HEK293 (cell line): ENCODE data around the gene PRICKLE3.

ENCODE experiments used
- GFI1B ChIP-seq: fragments of 450-650 bp; formaldehyde crosslinking; IDR thresholded peaks from 2 replicates; pipeline ENCODE4 v1.5.1; 2016; ENCODE audit warnings: missing biosample characterization, missing genetic modification characterization
- KLF17 ChIP-seq: fragments of 450-650 bp; formaldehyde crosslinking; IDR thresholded peaks from 2 replicates; pipeline ENCODE4 v1.5.1; 2016; ENCODE audit warnings: missing biosample characterization, missing genetic modification characterization
- KLF8 ChIP-seq: fragments of 450-650 bp; formaldehyde crosslinking; IDR thresholded peaks from 2 replicates; pipeline ENCODE4 v1.5.1; 2016; ENCODE audit warnings: missing biosample characterization, missing genetic modification characterization
- MEIS1 ChIP-seq: sonication (generic); formaldehyde crosslinking; IDR thresholded peaks from 2 replicates; pipeline ENCODE4 v1.8.1; 2022; ENCODE audit warnings: missing genetic modification reagents, mild to moderate bottlenecking, borderline replicate concordance
- PRDM1 ChIP-seq: fragments of 450-650 bp; formaldehyde crosslinking; IDR thresholded peaks from 2 replicates; pipeline ENCODE4; 2016; ENCODE audit warnings: missing biosample characterization, missing genetic modification characterization
- PRDM6 ChIP-seq: fragments of 450-650 bp; formaldehyde crosslinking; IDR thresholded peaks from 2 replicates; pipeline ENCODE4 v1.5.1; 2017; ENCODE audit warnings: missing biosample characterization, missing genetic modification characterization
- SP3 ChIP-seq: fragments of 450-650 bp; formaldehyde crosslinking; IDR thresholded peaks from 2 replicates; pipeline ENCODE4 v1.5.1; 2016; ENCODE audit warnings: missing biosample characterization, missing genetic modification characterization
- TCF7L2 ChIP-seq: IDR thresholded peaks from 2 replicates; pipeline ENCODE4 v1.6.1; 2011; ENCODE audit warnings: low read depth, mild to moderate bottlenecking, inconsistent platforms, low read length, moderate library complexity, borderline replicate concordance
- ZBTB1 ChIP-seq: fragments of 450-650 bp; formaldehyde crosslinking; IDR thresholded peaks from 2 replicates; pipeline ENCODE4 v1.5.1; 2016; ENCODE audit warnings: missing biosample characterization, missing genetic modification characterization
- ZBTB17 ChIP-seq: fragments of 450-650 bp; formaldehyde crosslinking; IDR thresholded peaks from 2 replicates; pipeline ENCODE4 v1.5.1; 2016; ENCODE audit warnings: missing biosample characterization, missing genetic modification characterization
- ZNF132 ChIP-seq: fragments of 450-650 bp; formaldehyde crosslinking; IDR thresholded peaks from 2 replicates; pipeline ENCODE4 v1.5.1; 2017; ENCODE audit warnings: missing biosample characterization, missing genetic modification characterization, borderline replicate concordance
- ZNF157 ChIP-seq: fragments of 450-650 bp; formaldehyde crosslinking; IDR thresholded peaks from 2 replicates; pipeline ENCODE4 v1.5.1; 2016; ENCODE audit warnings: missing biosample characterization, missing genetic modification characterization
- ZNF16 ChIP-seq: fragments of 450-650 bp; formaldehyde crosslinking; IDR thresholded peaks from 2 replicates; pipeline ENCODE4 v1.5.1; 2016; ENCODE audit warnings: low read depth, missing biosample characterization, missing genetic modification characterization
- ZNF174 ChIP-seq: fragments of 450-650 bp; formaldehyde crosslinking; IDR thresholded peaks from 2 replicates; pipeline ENCODE4 v1.5.0; 2017; ENCODE audit warnings: missing biosample characterization, mild to moderate bottlenecking, missing genetic modification characterization
- ZNF19 ChIP-seq: fragments of 450-650 bp; formaldehyde crosslinking; IDR thresholded peaks from 2 replicates; pipeline ENCODE4; 2016; ENCODE audit warnings: missing biosample characterization, missing genetic modification characterization, low read depth
- ZNF221 ChIP-seq: fragments of 450-650 bp; formaldehyde crosslinking; IDR thresholded peaks from 2 replicates; pipeline ENCODE4 v1.5.1; 2017; ENCODE audit warnings: missing biosample characterization, missing genetic modification characterization, borderline replicate concordance
- ZNF366 ChIP-seq: fragments of 450-650 bp; formaldehyde crosslinking; conservative IDR thresholded peaks from 2 replicates; pipeline ENCODE4 v1.5.1; 2016; ENCODE audit warnings: missing biosample characterization, missing genetic modification characterization
- ZNF433 ChIP-seq: fragments of 450-650 bp; formaldehyde crosslinking; IDR thresholded peaks from 2 replicates; pipeline ENCODE4 v1.5.1; 2016; ENCODE audit warnings: missing biosample characterization, missing genetic modification characterization, low read depth
- ZNF558 ChIP-seq: fragments of 450-650 bp; formaldehyde crosslinking; IDR thresholded peaks from 2 replicates; pipeline ENCODE4 v1.5.1; 2016; ENCODE audit warnings: missing biosample characterization, missing genetic modification characterization
- ZNF600 ChIP-seq: fragments of 450-650 bp; formaldehyde crosslinking; IDR thresholded peaks from 2 replicates; pipeline ENCODE4 v1.5.1; 2016; ENCODE audit warnings: missing biosample characterization, missing genetic modification characterization
- ZNF626 ChIP-seq: fragments of 450-650 bp; sonication (Bioruptor Pico); formaldehyde crosslinking; IDR thresholded peaks from 2 replicates; pipeline ENCODE4 v1.5.1; 2018; ENCODE audit warnings: missing biosample characterization, missing genetic modification characterization, inconsistent platforms
- ZNF629 ChIP-seq: fragments of 450-650 bp; formaldehyde crosslinking; IDR thresholded peaks from 2 replicates; pipeline ENCODE4 v1.5.1; 2017; ENCODE audit warnings: missing biosample characterization, missing genetic modification characterization
- ZNF701 ChIP-seq: fragments of 450-650 bp; formaldehyde crosslinking; IDR thresholded peaks from 2 replicates; pipeline ENCODE4 v1.5.1; 2016; ENCODE audit warnings: missing biosample characterization, missing genetic modification characterization
- ZNF777 ChIP-seq: fragments of 450-650 bp; formaldehyde crosslinking; IDR thresholded peaks from 2 replicates; pipeline ENCODE4 v1.5.1; 2017; ENCODE audit warnings: missing biosample characterization, missing genetic modification characterization, borderline replicate concordance
- ZNF791 ChIP-seq: fragments of 450-650 bp; formaldehyde crosslinking; IDR thresholded peaks from 2 replicates; pipeline ENCODE4 v1.5.1; 2016; ENCODE audit warnings: missing biosample characterization, missing genetic modification characterization
- ZSCAN16 ChIP-seq: fragments of 450-650 bp; formaldehyde crosslinking; IDR thresholded peaks from 2 replicates; pipeline ENCODE4 v1.5.1; 2016; ENCODE audit warnings: missing biosample characterization, missing genetic modification characterization
- TF ChIP-seq, protein P1 (sequence below): sonication (generic); formaldehyde crosslinking; IDR thresholded peaks from 2 replicates; pipeline ENCODE4 v1.8.1; 2022; ENCODE audit warnings: mild to moderate bottlenecking, moderate library complexity, missing genetic modification reagents
- TF ChIP-seq, protein P2 (sequence below): fragments of 450-650 bp; formaldehyde crosslinking; IDR thresholded peaks from 2 replicates; pipeline ENCODE4 v1.5.1; 2017; ENCODE audit warnings: missing biosample characterization, missing genetic modification characterization
- TF ChIP-seq, protein P3 (sequence below): fragments of 450-650 bp; formaldehyde crosslinking; IDR thresholded peaks from 2 replicates; pipeline ENCODE4 v1.5.1; 2016; ENCODE audit warnings: missing biosample characterization, missing genetic modification characterization
- TF ChIP-seq, protein P4 (sequence below): fragments of 450-650 bp; formaldehyde crosslinking; IDR thresholded peaks from 2 replicates; pipeline ENCODE4 v1.5.1; 2017; ENCODE audit warnings: missing biosample characterization, missing genetic modification characterization

PRICKLE3 gene

DNA sequence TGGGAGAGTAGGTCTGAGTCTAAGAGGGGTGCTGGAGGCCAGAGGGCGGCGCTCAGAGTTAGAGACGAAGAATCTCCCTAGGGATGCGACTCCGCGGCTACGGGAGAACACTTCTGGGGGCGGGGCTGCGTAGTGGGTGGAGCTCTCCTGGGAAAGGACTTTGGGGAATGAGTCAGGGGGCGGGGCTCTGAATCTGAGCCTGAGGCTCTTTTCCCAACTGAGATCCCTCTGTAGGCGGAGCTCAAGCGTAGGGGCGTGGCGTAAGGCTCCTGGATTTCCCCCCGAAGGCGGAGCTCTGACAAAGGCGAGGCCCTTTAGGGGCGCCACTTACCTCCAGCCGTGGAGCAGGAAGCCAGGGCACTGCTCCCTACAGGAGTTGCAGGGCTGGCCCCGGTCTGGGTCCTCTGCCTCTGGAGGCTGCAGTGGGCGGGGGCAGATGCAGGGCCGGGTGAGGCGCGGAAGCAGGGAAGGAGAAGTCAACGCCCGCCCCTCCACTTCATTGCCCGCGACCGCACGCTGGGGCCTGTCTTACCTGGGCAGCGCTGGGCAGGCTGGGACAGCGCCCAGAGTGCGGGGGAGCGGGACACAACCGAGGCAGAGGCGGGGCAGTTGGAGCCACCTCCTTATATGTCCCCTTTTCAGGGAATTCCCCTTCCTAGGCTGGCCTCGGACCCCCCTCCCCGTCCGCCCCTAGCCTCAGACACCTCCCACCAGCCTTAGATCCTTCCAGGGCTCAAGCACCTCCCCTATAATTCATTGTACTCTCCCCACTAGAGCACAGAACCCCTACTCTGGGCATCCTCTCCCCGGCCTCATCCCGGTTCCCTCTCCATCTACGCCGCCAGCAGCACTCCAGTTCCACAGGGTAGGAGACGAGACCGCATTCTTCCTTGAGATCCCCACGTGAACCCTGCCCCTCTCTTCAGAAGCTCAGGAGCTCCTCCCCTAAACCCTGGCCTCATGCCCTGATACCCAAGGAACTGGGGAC lies 1.6 kb downstream of the PRICKLE3 start (continued):
- TF ChIP-seq ZNF221 = no peak
- TF ChIP-seq ZSCAN16 (tag by site-specific recombination) = no peak
- TF ChIP-seq ZNF629 = 0 out of 2 replicates have a peak, but pooled peaks have one; percentile 38
- no peak for TF ChIP-seq MEIS1 (CRISPR knock-in tag)
- TF ChIP-seq ZNF19 (tag by site-specific recombination) = no peak
- TF ChIP-seq, protein P1, sequence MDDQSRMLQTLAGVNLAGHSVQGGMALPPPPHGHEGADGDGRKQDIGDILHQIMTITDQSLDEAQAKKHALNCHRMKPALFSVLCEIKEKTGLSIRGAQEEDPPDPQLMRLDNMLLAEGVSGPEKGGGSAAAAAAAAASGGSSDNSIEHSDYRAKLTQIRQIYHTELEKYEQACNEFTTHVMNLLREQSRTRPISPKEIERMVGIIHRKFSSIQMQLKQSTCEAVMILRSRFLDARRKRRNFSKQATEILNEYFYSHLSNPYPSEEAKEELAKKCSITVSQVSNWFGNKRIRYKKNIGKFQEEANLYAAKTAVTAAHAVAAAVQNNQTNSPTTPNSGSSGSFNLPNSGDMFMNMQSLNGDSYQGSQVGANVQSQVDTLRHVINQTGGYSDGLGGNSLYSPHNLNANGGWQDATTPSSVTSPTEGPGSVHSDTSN (CRISPR knock-in tag) = no peak
- TF ChIP-seq ZBTB1 (tag by site-specific recombination) = no peak
- TF ChIP-seq GFI1B (tag by site-specific recombination) = no peak
- no peak for TF ChIP-seq ZNF132
- TF ChIP-seq, protein P2, sequence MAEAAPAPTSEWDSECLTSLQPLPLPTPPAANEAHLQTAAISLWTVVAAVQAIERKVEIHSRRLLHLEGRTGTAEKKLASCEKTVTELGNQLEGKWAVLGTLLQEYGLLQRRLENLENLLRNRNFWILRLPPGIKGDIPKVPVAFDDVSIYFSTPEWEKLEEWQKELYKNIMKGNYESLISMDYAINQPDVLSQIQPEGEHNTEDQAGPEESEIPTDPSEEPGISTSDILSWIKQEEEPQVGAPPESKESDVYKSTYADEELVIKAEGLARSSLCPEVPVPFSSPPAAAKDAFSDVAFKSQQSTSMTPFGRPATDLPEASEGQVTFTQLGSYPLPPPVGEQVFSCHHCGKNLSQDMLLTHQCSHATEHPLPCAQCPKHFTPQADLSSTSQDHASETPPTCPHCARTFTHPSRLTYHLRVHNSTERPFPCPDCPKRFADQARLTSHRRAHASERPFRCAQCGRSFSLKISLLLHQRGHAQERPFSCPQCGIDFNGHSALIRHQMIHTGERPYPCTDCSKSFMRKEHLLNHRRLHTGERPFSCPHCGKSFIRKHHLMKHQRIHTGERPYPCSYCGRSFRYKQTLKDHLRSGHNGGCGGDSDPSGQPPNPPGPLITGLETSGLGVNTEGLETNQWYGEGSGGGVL (tag by site-specific recombination) = peak; percentile 80
- TF ChIP-seq ZNF600 (tag by site-specific recombination) = peak; percentile 38; the same call in 1 of the 2 replicates
- TF ChIP-seq ZNF433 = no peak
- TF ChIP-seq ZNF558 = no peak
- TF ChIP-seq ZNF777 (tag by site-specific recombination) = no peak
- no peak; the same call in 1 of the 2 replicates for TF ChIP-seq KLF8 (tag by site-specific recombination)
- no peak for TF ChIP-seq ZNF626 (tag by site-specific recombination)
- TF ChIP-seq ZNF157 = no peak
- TF ChIP-seq, protein P3, sequence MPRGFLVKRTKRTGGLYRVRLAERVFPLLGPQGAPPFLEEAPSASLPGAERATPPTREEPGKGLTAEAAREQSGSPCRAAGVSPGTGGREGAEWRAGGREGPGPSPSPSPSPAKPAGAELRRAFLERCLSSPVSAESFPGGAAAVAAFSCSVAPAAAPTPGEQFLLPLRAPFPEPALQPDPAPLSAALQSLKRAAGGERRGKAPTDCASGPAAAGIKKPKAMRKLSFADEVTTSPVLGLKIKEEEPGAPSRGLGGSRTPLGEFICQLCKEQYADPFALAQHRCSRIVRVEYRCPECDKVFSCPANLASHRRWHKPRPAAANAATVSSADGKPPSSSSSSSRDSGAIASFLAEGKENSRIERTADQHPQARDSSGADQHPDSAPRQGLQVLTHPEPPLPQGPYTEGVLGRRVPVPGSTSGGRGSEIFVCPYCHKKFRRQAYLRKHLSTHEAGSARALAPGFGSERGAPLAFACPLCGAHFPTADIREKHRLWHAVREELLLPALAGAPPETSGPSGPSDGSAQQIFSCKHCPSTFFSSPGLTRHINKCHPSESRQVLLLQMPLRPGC (tag by site-specific recombination) = no peak
- TF ChIP-seq SP3 (tag by site-specific recombination) = peak; percentile 84
- no peak for TF ChIP-seq ZNF701 (tag by site-specific recombination)
- TF ChIP-seq KLF17 (tag by site-specific recombination) = no peak
- no peak for TF ChIP-seq PRDM6 (tag by site-specific recombination)
- no peak; the same call in 1 of the 2 replicates for TF ChIP-seq ZBTB17 (tag by site-specific recombination)
- TF ChIP-seq PRDM1 = no peak
- no peak for TF ChIP-seq ZNF16
- TF ChIP-seq ZNF366 (tag by site-specific recombination) = no peak
- TF ChIP-seq, protein P4, sequence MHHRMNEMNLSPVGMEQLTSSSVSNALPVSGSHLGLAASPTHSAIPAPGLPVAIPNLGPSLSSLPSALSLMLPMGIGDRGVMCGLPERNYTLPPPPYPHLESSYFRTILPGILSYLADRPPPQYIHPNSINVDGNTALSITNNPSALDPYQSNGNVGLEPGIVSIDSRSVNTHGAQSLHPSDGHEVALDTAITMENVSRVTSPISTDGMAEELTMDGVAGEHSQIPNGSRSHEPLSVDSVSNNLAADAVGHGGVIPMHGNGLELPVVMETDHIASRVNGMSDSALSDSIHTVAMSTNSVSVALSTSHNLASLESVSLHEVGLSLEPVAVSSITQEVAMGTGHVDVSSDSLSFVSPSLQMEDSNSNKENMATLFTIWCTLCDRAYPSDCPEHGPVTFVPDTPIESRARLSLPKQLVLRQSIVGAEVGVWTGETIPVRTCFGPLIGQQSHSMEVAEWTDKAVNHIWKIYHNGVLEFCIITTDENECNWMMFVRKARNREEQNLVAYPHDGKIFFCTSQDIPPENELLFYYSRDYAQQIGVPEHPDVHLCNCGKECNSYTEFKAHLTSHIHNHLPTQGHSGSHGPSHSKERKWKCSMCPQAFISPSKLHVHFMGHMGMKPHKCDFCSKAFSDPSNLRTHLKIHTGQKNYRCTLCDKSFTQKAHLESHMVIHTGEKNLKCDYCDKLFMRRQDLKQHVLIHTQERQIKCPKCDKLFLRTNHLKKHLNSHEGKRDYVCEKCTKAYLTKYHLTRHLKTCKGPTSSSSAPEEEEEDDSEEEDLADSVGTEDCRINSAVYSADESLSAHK (tag by site-specific recombination) = no peak
- no peak for TF ChIP-seq TCF7L2
- no peak for TF ChIP-seq ZNF174 (tag by site-specific recombination)
- TF ChIP-seq ZNF791 = no peak
